HepG2 (cell line): Measurements from ENCODE around the gene EIF2AK2. TPM values are rescaled to one million over a fixed set of nuclear protein-coding genes. Genes with fewer than 3 reads are reported as not detected.
A peak's percentile ranks its signal among the peaks of the same experiment; 100 is the strongest.

ENCODE experiments used
- ARHGAP35 ChIP-seq: sonication (generic); formaldehyde crosslinking; IDR thresholded peaks from 2 replicates; pipeline ENCODE4 v1.9.0; 2022; ENCODE audit warnings: mild to moderate bottlenecking, inconsistent platforms, moderate library complexity, missing genetic modification reagents, borderline replicate concordance
- ETV5 ChIP-seq: IDR thresholded peaks from 2 replicates; pipeline ENCODE4 v1.6.1; 2018; ENCODE audit warnings: missing biosample characterization, missing genetic modification reagents, inconsistent platforms, borderline replicate concordance
- HDAC2 ChIP-seq: sonication (generic); formaldehyde crosslinking; IDR thresholded peaks from 2 replicates; pipeline ENCODE4 v1.4.0; 2020; ENCODE audit warnings: missing genetic modification reagents
- IKZF1 ChIP-seq: fragments of 450-650 bp; IDR thresholded peaks from 2 replicates; pipeline ENCODE4 v1.7.1; 2016
- MAFG ChIP-seq: sonication (generic); formaldehyde crosslinking; IDR thresholded peaks from 2 replicates; pipeline ENCODE4 v1.5.1; 2020; ENCODE audit warnings: mild to moderate bottlenecking, missing genetic modification reagents
- NFKBIZ ChIP-seq: IDR thresholded peaks from 2 replicates; pipeline ENCODE4 v1.6.1; 2018; ENCODE audit warnings: missing genetic modification reagents, missing compliant biosample characterization
- SRSF4 ChIP-seq: fragments of 200-400 bp; formaldehyde crosslinking; IDR thresholded peaks from one replicate; pipeline ENCODE4 v1.6.1; 2018; ENCODE audit warnings: mild to moderate bottlenecking, low read depth, low read length, moderate library complexity; ENCODE audit not compliant: poor library complexity, severe bottlenecking
- TCF7L2 ChIP-seq: IDR thresholded peaks from 2 replicates; pipeline ENCODE4 v1.6.1; 2011; ENCODE audit warnings: mild to moderate bottlenecking, low read depth, low read length, moderate library complexity
- XBP1 ChIP-seq: sonication (generic); formaldehyde crosslinking; IDR thresholded peaks from 2 replicates; pipeline ENCODE4 v1.5.0; 2020; ENCODE audit warnings: missing genetic modification reagents
- ZFP62 ChIP-seq: sonication (generic); formaldehyde crosslinking; IDR thresholded peaks from 2 replicates; pipeline ENCODE4 v1.4.0; 2020; ENCODE audit warnings: missing genetic modification reagents
- ZNF530 ChIP-seq: sonication (generic); formaldehyde crosslinking; IDR thresholded peaks from 2 replicates; pipeline ENCODE4 v1.5.0; 2020; ENCODE audit warnings: low read depth, mild to moderate bottlenecking, missing genetic modification reagents
- ZNF589 ChIP-seq: sonication (generic); formaldehyde crosslinking; conservative IDR thresholded peaks from 2 replicates; pipeline ENCODE4 v1.8.0; 2022; ENCODE audit warnings: mild to moderate bottlenecking, moderate library complexity, missing genetic modification reagents
- ZSCAN31 ChIP-seq: sonication (generic); formaldehyde crosslinking; IDR thresholded peaks from 2 replicates; pipeline ENCODE4 v1.5.0; 2020; ENCODE audit warnings: low read depth, mild to moderate bottlenecking, missing genetic modification reagents
- polyA plus RNA-seq, 8 experiments: library from polyadenylated mRNA; depleted of rRNA in 3 of 8; stranded (reverse) in 7 of 8; unstranded in 1 of 8; fragments of >200 nt; fragmentation: Illumina TruSeq in 4 of 8; extraction: Trizol in 4 of 8; gene quantifications; 2 replicates each; pipeline versions ENCODE4 v1.2.1 to v1.2.3, GENCODE V29; 2011 to 2016; ENCODE audit warnings: low read depth in 4 of 8, missing spikeins in 1 of 8, mixed read lengths in 1 of 8; ENCODE audit not compliant: insufficient read depth in 1 of 8
- total RNA-seq, 5 experiments: library from RNA; depleted of rRNA; stranded (reverse); fragments of >200 nt; fragmentation: Illumina TruSeq; extraction: Trizol; gene quantifications; 2 replicates each; pipeline ENCODE4 v1.2.3, GENCODE V29; 2016; ENCODE audit warnings: low read depth in 1 of 5
- TF ChIP-seq, protein P1 (sequence below): IDR thresholded peaks from 2 replicates; pipeline ENCODE4 v1.6.1; 2016; ENCODE audit warnings: low read depth, missing genetic modification reagents, missing compliant biosample characterization
- TF ChIP-seq, protein P2 (sequence below): sonication (generic); formaldehyde crosslinking; IDR thresholded peaks from 2 replicates; pipeline ENCODE4 v1.4.0; 2020; ENCODE audit warnings: missing genetic modification reagents
- TF ChIP-seq, protein P3 (sequence below): sonication (generic); formaldehyde crosslinking; conservative IDR thresholded peaks from 2 replicates; pipeline ENCODE4 v1.8.1; 2023; ENCODE audit warnings: missing genetic modification reagents
- TF ChIP-seq, protein P4 (sequence below): sonication (generic); formaldehyde crosslinking; IDR thresholded peaks from 2 replicates; pipeline ENCODE4 v1.4.0; 2020; ENCODE audit warnings: mild to moderate bottlenecking, missing genetic modification reagents
- TF ChIP-seq, protein P5 (sequence below): sonication (generic); formaldehyde crosslinking; IDR thresholded peaks from 2 replicates; pipeline ENCODE4 v1.4.0; 2020; ENCODE audit warnings: mild to moderate bottlenecking, missing genetic modification reagents
- TF ChIP-seq, protein P6 (sequence below): sonication (generic); formaldehyde crosslinking; IDR thresholded peaks from 2 replicates; pipeline ENCODE4 v1.8.1; 2023; ENCODE audit warnings: missing genetic modification reagents, mild to moderate bottlenecking, borderline replicate concordance

EIF2AK2 gene
- total and polyA plus RNA-seq, 2 of the 13 experiments (the other 11 are each of a cell fraction or from before 2014, with no cell fraction given) = 10.2 to 26.1 TPM

DNA sequence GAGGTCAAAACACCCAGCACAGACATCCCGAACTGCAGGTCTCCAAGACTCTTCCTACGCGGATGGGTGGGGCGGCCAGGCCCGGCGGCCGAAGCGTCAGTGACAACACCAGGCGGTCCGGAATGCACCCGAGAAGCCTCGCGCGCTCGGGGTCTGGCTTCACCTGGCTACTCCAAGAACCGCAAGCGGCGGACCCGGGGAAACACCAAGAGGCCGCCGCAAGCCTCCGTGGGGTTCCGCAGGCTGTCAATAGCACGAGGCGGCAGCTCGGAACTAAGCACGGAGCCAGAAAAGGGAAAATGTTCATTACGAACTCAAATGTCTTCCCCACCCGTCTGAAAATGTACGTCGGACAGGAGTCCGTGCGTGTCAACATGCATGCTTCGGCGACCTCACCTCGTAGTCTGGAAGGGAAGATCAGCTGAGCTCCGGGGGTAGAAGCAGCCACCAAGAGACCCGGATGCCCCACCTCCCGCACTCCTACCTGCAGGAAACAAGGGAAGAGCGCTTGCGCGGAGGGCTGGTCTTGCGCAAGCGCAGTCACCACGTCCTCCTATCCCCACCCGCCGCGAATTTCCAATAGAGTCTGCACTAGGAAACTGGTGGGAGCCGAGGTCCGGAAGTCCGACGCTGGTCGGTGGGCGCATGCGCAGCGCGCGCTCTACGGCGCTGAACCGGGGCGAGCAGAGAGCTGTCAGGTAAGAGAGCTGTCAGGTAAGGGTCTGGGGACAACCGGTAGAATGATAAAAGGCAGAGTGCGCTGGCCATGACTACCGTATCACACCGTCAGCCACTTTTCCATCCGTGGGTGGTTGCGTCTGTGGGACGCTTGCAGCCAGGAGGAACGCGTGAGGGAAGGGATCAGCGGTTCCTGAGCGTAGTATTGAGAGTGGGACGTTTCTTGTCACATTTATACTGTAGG is 72.6 kb downstream of the EIF2AK2 start, which contains the start of the genes GPATCH11 and HEATR5B (continued):
- TF ChIP-seq, protein P1, sequence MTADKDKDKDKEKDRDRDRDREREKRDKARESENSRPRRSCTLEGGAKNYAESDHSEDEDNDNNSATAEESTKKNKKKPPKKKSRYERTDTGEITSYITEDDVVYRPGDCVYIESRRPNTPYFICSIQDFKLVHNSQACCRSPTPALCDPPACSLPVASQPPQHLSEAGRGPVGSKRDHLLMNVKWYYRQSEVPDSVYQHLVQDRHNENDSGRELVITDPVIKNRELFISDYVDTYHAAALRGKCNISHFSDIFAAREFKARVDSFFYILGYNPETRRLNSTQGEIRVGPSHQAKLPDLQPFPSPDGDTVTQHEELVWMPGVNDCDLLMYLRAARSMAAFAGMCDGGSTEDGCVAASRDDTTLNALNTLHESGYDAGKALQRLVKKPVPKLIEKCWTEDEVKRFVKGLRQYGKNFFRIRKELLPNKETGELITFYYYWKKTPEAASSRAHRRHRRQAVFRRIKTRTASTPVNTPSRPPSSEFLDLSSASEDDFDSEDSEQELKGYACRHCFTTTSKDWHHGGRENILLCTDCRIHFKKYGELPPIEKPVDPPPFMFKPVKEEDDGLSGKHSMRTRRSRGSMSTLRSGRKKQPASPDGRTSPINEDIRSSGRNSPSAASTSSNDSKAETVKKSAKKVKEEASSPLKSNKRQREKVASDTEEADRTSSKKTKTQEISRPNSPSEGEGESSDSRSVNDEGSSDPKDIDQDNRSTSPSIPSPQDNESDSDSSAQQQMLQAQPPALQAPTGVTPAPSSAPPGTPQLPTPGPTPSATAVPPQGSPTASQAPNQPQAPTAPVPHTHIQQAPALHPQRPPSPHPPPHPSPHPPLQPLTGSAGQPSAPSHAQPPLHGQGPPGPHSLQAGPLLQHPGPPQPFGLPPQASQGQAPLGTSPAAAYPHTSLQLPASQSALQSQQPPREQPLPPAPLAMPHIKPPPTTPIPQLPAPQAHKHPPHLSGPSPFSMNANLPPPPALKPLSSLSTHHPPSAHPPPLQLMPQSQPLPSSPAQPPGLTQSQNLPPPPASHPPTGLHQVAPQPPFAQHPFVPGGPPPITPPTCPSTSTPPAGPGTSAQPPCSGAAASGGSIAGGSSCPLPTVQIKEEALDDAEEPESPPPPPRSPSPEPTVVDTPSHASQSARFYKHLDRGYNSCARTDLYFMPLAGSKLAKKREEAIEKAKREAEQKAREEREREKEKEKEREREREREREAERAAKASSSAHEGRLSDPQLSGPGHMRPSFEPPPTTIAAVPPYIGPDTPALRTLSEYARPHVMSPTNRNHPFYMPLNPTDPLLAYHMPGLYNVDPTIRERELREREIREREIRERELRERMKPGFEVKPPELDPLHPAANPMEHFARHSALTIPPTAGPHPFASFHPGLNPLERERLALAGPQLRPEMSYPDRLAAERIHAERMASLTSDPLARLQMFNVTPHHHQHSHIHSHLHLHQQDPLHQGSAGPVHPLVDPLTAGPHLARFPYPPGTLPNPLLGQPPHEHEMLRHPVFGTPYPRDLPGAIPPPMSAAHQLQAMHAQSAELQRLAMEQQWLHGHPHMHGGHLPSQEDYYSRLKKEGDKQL (CRISPR knock-in tag) = no peak
- no peak for TF ChIP-seq ZFP62
- TF ChIP-seq, protein P2, sequence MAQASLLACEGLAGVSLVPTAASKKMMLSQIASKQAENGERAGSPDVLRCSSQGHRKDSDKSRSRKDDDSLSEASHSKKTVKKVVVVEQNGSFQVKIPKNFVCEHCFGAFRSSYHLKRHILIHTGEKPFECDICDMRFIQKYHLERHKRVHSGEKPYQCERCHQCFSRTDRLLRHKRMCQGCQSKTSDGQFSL (CRISPR knock-in tag) = no peak
- TF ChIP-seq, protein P3, sequence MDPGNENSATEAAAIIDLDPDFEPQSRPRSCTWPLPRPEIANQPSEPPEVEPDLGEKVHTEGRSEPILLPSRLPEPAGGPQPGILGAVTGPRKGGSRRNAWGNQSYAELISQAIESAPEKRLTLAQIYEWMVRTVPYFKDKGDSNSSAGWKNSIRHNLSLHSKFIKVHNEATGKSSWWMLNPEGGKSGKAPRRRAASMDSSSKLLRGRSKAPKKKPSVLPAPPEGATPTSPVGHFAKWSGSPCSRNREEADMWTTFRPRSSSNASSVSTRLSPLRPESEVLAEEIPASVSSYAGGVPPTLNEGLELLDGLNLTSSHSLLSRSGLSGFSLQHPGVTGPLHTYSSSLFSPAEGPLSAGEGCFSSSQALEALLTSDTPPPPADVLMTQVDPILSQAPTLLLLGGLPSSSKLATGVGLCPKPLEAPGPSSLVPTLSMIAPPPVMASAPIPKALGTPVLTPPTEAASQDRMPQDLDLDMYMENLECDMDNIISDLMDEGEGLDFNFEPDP (CRISPR knock-in tag) = no peak
- TF ChIP-seq, protein P4, sequence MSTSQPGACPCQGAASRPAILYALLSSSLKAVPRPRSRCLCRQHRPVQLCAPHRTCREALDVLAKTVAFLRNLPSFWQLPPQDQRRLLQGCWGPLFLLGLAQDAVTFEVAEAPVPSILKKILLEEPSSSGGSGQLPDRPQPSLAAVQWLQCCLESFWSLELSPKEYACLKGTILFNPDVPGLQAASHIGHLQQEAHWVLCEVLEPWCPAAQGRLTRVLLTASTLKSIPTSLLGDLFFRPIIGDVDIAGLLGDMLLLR (CRISPR knock-in tag) = peak; percentile 93
- peak; percentile 48; the same call in 1 of the 2 replicates for TF ChIP-seq HDAC2 (CRISPR knock-in tag)
- TF ChIP-seq, protein P5, sequence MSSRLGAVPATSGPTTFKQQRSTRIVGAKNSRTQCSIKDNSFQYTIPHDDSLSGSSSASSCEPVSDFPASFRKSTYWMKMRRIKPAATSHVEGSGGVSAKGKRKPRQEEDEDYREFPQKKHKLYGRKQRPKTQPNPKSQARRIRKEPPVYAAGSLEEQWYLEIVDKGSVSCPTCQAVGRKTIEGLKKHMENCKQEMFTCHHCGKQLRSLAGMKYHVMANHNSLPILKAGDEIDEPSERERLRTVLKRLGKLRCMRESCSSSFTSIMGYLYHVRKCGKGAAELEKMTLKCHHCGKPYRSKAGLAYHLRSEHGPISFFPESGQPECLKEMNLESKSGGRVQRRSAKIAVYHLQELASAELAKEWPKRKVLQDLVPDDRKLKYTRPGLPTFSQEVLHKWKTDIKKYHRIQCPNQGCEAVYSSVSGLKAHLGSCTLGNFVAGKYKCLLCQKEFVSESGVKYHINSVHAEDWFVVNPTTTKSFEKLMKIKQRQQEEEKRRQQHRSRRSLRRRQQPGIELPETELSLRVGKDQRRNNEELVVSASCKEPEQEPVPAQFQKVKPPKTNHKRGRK (CRISPR knock-in tag) = no peak
- no peak for TF ChIP-seq MAFG (CRISPR knock-in tag)
- TF ChIP-seq SRSF4 = no peak
- TF ChIP-seq ZSCAN31 (CRISPR knock-in tag) = peak; percentile 84
- TF ChIP-seq TCF7L2 = no peak
- peak; percentile 65 for TF ChIP-seq ARHGAP35
- no peak for TF ChIP-seq ZNF530
- TF ChIP-seq, protein P6, sequence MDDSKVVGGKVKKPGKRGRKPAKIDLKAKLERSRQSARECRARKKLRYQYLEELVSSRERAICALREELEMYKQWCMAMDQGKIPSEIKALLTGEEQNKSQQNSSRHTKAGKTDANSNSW (CRISPR knock-in tag) = no peak
- 0 out of 2 replicates have a peak, but pooled peaks have one; percentile 59 for TF ChIP-seq NFKBIZ (CRISPR knock-in tag)
- TF ChIP-seq ETV5 = peak; percentile 65; the same call in 1 of the 2 replicates
- peak; percentile 72 for TF ChIP-seq ZNF589
- TF ChIP-seq XBP1 (CRISPR knock-in tag) = no peak
- TF ChIP-seq IKZF1 = no peak
